Muscle of arm (tissue), 12 donors: ENCODE measurements around the gene FAM53B. TPM values are rescaled to one million over a fixed set of nuclear protein-coding genes. Genes with fewer than 3 reads are reported as not detected.

ENCODE experiments used
- DNase-seq: peaks from one replicate; pipeline ENCODE4 v3.0.0-alpha.2; 2013
- polyA plus RNA-seq, 12 donors: library from polyadenylated mRNA; unstranded; fragments of 120-200 nt; gene quantifications; one replicate each; pipeline ENCODE4 v1.2.1, GENCODE V29; 2013; ENCODE audit not compliant: insufficient read length in 12 of 12

Gene FAM53B
- polyA plus RNA-seq, 12 donors, result 18.3 to 30.3 (median 21.7) TPM; not detected in 1

GRCh38 chr10:124666494-124666893, 77.7 kb downstream of the FAM53B start:
- no peak for DNase-seq

- DNase-seq, result no peak
These were observed 78.2 kb downstream of the FAM53B start for GRCh38 chr10:124665980-124666379.

- no peak for DNase-seq
These were observed 78.6 kb downstream of the FAM53B start for GRCh38 chr10:124665558-124665957.

GRCh38 chr10:124665091-124665490, 79.1 kb downstream of the FAM53B start:
- no peak for DNase-seq

- no peak for DNase-seq
These were observed 80.3 kb downstream of the FAM53B start for GRCh38 chr10:124663766-124664360.

GRCh38 chr10:124663228-124663627, 81.0 kb downstream of the FAM53B start:
- DNase-seq, result no peak

GRCh38 chr10:124661660-124662180, 82.5 kb downstream of the FAM53B start:
- DNase-seq, result no peak

GRCh38 chr10:124660404-124661125, 83.6 kb downstream of the FAM53B start:
- DNase-seq, result no peak

- no peak for DNase-seq
These were observed 84.8 kb downstream of the FAM53B start for GRCh38 chr10:124659380-124659779.

GRCh38 chr10:124658591-124659242, 85.5 kb downstream of the FAM53B start:
- no peak for DNase-seq

- DNase-seq, result no peak
These were observed 86.4 kb downstream of the FAM53B start for GRCh38 chr10:124657806-124658205.

GRCh38 chr10:124656541-124656940, 87.6 kb downstream of the FAM53B start:
- no peak for DNase-seq

GRCh38 chr10:124656113-124656490, 88.1 kb downstream of the FAM53B start:
- DNase-seq, result no peak

GRCh38 chr10:124655191-124656112, 88.7 kb downstream of the FAM53B start:
- DNase-seq, result no peak

- DNase-seq, result no peak
These were observed 89.5 kb downstream of the FAM53B start for GRCh38 chr10:124654686-124655085.

- no peak for DNase-seq
These were observed 90.1 kb downstream of the FAM53B start for GRCh38 chr10:124653811-124654651.

GRCh38 chr10:124653311-124653710, 90.9 kb downstream of the FAM53B start:
- DNase-seq, result no peak

GRCh38 chr10:124652701-124653100, 91.5 kb downstream of the FAM53B start:
- DNase-seq, result no peak

- no peak for DNase-seq
These were observed 92.0 kb downstream of the FAM53B start for GRCh38 chr10:124652200-124652599.

- no peak for DNase-seq
These were observed 92.7 kb downstream of the FAM53B start for GRCh38 chr10:124651402-124651891.
